IMR-90 (cell line): ENCODE data around the gene XRCC5. TPM values are rescaled to one million over a fixed set of nuclear protein-coding genes. Genes with fewer than 3 reads are reported as not detected.

Source experiments
- ATAC-seq: fragments of 200-7000 bp; cut with Tn5 transposase; 2 replicates; pipeline ENCODE4 v1.9.1; 2020; ENCODE audit warnings: low read depth, mild to moderate bottlenecking, moderate library complexity
- BruUV-seq: library from RNA; stranded (reverse); fragments of 400-500 nt; replicated peaks from 2 replicates; lab custom pipeline; 2021; lab: Mats Ljungman, UMichigan
- CTCF ChIA-PET: fragments of 300-600 bp; formaldehyde crosslinking; extraction: SDS; loops from one replicate; lab custom pipeline; 2021; ENCODE audit warnings: antibody characterized with exemption; lab: Yijun Ruan, JAX
- POLR2A ChIA-PET: fragments of 300-600 bp; sonication (Branson Sonifier 250); formaldehyde crosslinking; loops from one replicate; lab custom pipeline; 2022; ENCODE audit warnings: antibody characterized with exemption; ENCODE audit not compliant: unreplicated experiment; lab: Charles Lee
- DNase-seq: peaks from one replicate; pipeline ENCODE4 v3.0.0; 2013
- H2AFZ ChIP-seq: replicated peaks from 2 replicates; pipeline ENCODE3; 2013; ENCODE audit warnings: low read length, mild to moderate bottlenecking; ENCODE audit not compliant: poor library complexity
- H2AK5ac ChIP-seq: 2 replicates; pipeline ENCODE4 v1.6.1; 2013; ENCODE audit warnings: low read depth, low read length, inconsistent platforms
- H2AK9ac ChIP-seq: replicated peaks from 2 replicates; pipeline ENCODE3; 2013; ENCODE audit warnings: mild to moderate bottlenecking, low read depth, low read length, moderate library complexity; ENCODE audit not compliant: poor library complexity
- H2BK120ac ChIP-seq: 2 replicates; pipeline ENCODE4 v1.6.1; 2013; ENCODE audit warnings: low read depth, low read length, inconsistent platforms
- H2BK15ac ChIP-seq: 3 replicates; pipeline ENCODE4 v1.6.1; 2013; ENCODE audit warnings: low read depth, low read length, inconsistent platforms
- H2BK20ac ChIP-seq: 2 replicates; pipeline ENCODE4 v1.6.1; 2013; ENCODE audit warnings: low read depth, mild to moderate bottlenecking, inconsistent platforms, low read length, moderate library complexity
- H2BK5ac ChIP-seq: 2 replicates; pipeline ENCODE4 v1.6.1; 2013; ENCODE audit warnings: mild to moderate bottlenecking, low read depth, low read length, inconsistent platforms; ENCODE audit not compliant: poor library complexity, severe bottlenecking
- H3K14ac ChIP-seq: replicated peaks from 2 replicates; pipeline ENCODE4 v1.6.1; 2013; ENCODE audit warnings: low read depth, low read length, inconsistent platforms
- H3K18ac ChIP-seq: 2 replicates; pipeline ENCODE4 v1.6.1; 2013; ENCODE audit warnings: low read depth, low read length, control low read depth
- H3K23ac ChIP-seq: 2 replicates; pipeline ENCODE4 v1.6.1; 2013; ENCODE audit warnings: low read depth, low read length, inconsistent platforms
- H3K27ac ChIP-seq: 2 replicates; pipeline ENCODE4 v1.5.1; 2013; ENCODE audit warnings: mild to moderate bottlenecking, control low read depth, low read length; ENCODE audit not compliant: insufficient read depth
- H3K27me3 ChIP-seq: 2 replicates; pipeline ENCODE4 v1.6.1; 2013; ENCODE audit warnings: low read length; ENCODE audit not compliant: control insufficient read depth, insufficient read depth
- H3K36me3 ChIP-seq: 2 replicates; pipeline ENCODE4 v1.6.1; 2013; ENCODE audit warnings: low read length, mixed read lengths; ENCODE audit not compliant: control insufficient read depth, insufficient read depth
- H3K4ac ChIP-seq: 2 replicates; pipeline ENCODE4 v1.6.1; 2013; ENCODE audit warnings: low read depth, low read length, inconsistent platforms
- H3K4me1 ChIP-seq: 2 replicates; pipeline ENCODE4 v1.6.1; 2013; ENCODE audit warnings: low read length, mixed read lengths; ENCODE audit not compliant: control insufficient read depth, insufficient read depth
- H3K4me2 ChIP-seq: 2 replicates; pipeline ENCODE4 v1.6.1; 2013; ENCODE audit warnings: low read depth, mild to moderate bottlenecking, control low read depth, low read length, moderate library complexity
- H3K4me3 ChIP-seq: 2 replicates; pipeline ENCODE4 v1.5.1; 2013; ENCODE audit warnings: low read depth, mild to moderate bottlenecking, control low read depth, low read length, moderate library complexity; ENCODE audit not compliant: insufficient read depth
- H3K56ac ChIP-seq: 2 replicates; pipeline ENCODE4 v1.6.1; 2013; ENCODE audit warnings: low read length, inconsistent platforms; ENCODE audit not compliant: insufficient read depth; ENCODE audit errors: extremely low read depth
- H3K79me1 ChIP-seq, 2 experiments: 2 replicates each; pipeline ENCODE4 v1.6.1; 2013; ENCODE audit warnings: low read length in 2 of 2, inconsistent platforms in 1 of 2, low read depth in 1 of 2
- H3K9ac ChIP-seq: 2 replicates; pipeline ENCODE4 v1.6.1; 2013; ENCODE audit warnings: low read depth, low read length, control low read depth
- H3K9me1 ChIP-seq: 2 replicates; pipeline ENCODE4 v1.6.1; 2013; ENCODE audit warnings: low read length, inconsistent platforms; ENCODE audit not compliant: insufficient read depth
- H3K9me3 ChIP-seq: 2 replicates; pipeline ENCODE4 v1.6.1; 2013; ENCODE audit warnings: low read length; ENCODE audit not compliant: control insufficient read depth, insufficient read depth
- H4K20me1 ChIP-seq: 2 replicates; pipeline ENCODE4 v1.6.1; 2013; ENCODE audit warnings: low read length, inconsistent platforms; ENCODE audit not compliant: insufficient read depth
- H4K5ac ChIP-seq: 2 replicates; pipeline ENCODE4 v1.6.1; 2013; ENCODE audit warnings: mild to moderate bottlenecking, low read depth, low read length, control low read depth
- H4K8ac ChIP-seq, 2 experiments: 2 replicates each; pipeline ENCODE4 v1.6.1; 2013; ENCODE audit warnings: low read depth in 2 of 2, low read length in 2 of 2, control low read depth in 1 of 2, inconsistent platforms in 1 of 2
- H4K91ac ChIP-seq: 2 replicates; pipeline ENCODE4 v1.6.1; 2013; ENCODE audit warnings: low read depth, low read length, inconsistent platforms; ENCODE audit not compliant: insufficient read depth
- CEBPB ChIP-seq: IDR thresholded peaks from 2 replicates; pipeline ENCODE4 v1.6.1; 2012; ENCODE audit warnings: low read depth, low read length, improper control_type of control experiment
- CHD1 ChIP-seq: IDR thresholded peaks from 2 replicates; pipeline ENCODE4 v1.6.1; 2012; ENCODE audit warnings: low read depth, low read length, improper control_type of control experiment
- MAZ ChIP-seq: IDR thresholded peaks from 2 replicates; pipeline ENCODE4 v1.6.1; 2012; ENCODE audit warnings: low read depth, mild to moderate bottlenecking, low read length, improper control_type of control experiment, moderate library complexity, borderline replicate concordance
- MXI1 ChIP-seq: IDR thresholded peaks from 2 replicates; pipeline ENCODE4 v1.6.1; 2012; ENCODE audit warnings: low read depth, mild to moderate bottlenecking, low read length, moderate library complexity, borderline replicate concordance
- RAD21 ChIP-seq: IDR thresholded peaks from 2 replicates; pipeline ENCODE4 v1.6.1; 2012; ENCODE audit warnings: low read length, improper control_type of control experiment
- RFX5 ChIP-seq: IDR thresholded peaks from 2 replicates; pipeline ENCODE4 v1.8.0; 2012; ENCODE audit warnings: low read depth, mild to moderate bottlenecking, low read length, moderate library complexity
- USF2 ChIP-seq: fragments of 150-350 bp; IDR thresholded peaks from 2 replicates; pipeline ENCODE4 v1.6.1; 2017; ENCODE audit warnings: mild to moderate bottlenecking, antibody characterized with exemption, low read length, low read depth
- WGBS, 2 experiments: methylation state at CpG; one replicate each; pipeline versions ENCODE4 v1.1.5 to v1.1.7; 2013; ENCODE audit warnings: missing lambda C conversion rate in 2 of 2; ENCODE audit not compliant: insufficient read length in 1 of 2; ENCODE audit errors: extremely low coverage in 2 of 2; 5-methylcytosine and 5-hydroxymethylcytosine counted together
- dilution Hi-C: fragments of 300-500 bp; cut with HindIII; formaldehyde crosslinking; loops from one replicate; pipeline ENCODE4 v1.14.3; 2018; ENCODE audit warnings: low sequenced_read_pairs; ENCODE audit not compliant: unreplicated experiment
- in situ Hi-C: fragments of 300-500 bp; cut with MboI; formaldehyde crosslinking; loops from 3 replicates; pipeline ENCODE4 v1.14.3; 2019; ENCODE audit warnings: low sequenced_read_pairs, inconsistent platforms, mixed read lengths
- intact Hi-C: fragments of 100-400 bp; cut with micrococcal nuclease; formaldehyde crosslinking; loops from 2 replicates; pipeline ENCODE4 v1.10.0; 2022
- polyA plus RNA-seq, 3 experiments: library from polyadenylated mRNA; depleted of rRNA; stranded (reverse); fragments of >200 nt; gene quantifications; 2 replicates each; pipeline ENCODE4 v1.2.3, GENCODE V29; 2012; ENCODE audit warnings: low replicate concordance in 1 of 3
- total RNA-seq: library from RNA; depleted of rRNA; stranded (reverse); fragments of >200 nt; gene quantifications from 2 replicates; pipeline ENCODE4 v1.2.3, GENCODE V29; 2012

XRCC5 gene
- total and polyA plus RNA-seq, 2 of the 4 experiments (the other 2 are of a cell fraction) = 144 to 509 TPM

DNA sequence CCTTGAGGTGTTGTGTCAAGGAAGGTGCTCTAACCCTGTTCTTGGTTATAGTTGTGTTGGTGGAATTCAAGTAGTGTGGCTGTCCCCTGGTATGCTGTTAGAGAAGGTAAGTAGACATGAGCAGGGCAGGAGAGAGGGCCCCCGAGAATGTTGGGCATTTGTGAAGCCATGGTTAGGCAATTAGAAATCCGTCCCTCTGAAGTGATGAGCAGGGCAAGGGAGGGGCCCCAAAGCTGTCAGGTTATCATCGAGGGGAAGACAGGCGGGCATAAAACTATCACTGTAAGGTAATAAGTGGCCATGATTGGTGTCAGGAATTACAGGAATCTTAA, 5.2 kb downstream of the XRCC5 start:
- Histone ChIP-seq H3K18ac (no peak overlapping the region), H3K4me1 (peaks cover 14% of the 10 kb centered on the region), H3K56ac (no peak overlapping the region), H4K5ac (no peak overlapping the region), H3K79me1 (peaks cover 23 to 54% of the 10 kb centered on the region in 2 experiments), H4K20me1 (peaks cover 13% of the 10 kb centered on the region), H2BK5ac (no peak overlapping the region), H3K36me3 (peaks cover 33% of the 10 kb centered on the region), H2AK9ac (no peak overlapping the region), H3K9ac (no peak overlapping the region), H2BK20ac (no peak overlapping the region), H2AK5ac (peak overlapping the region; percentile 56; the same call in 1 of the 2 replicates), H4K91ac (no peak overlapping the region), H2BK15ac (no peak overlapping the region), H2BK120ac (no peak overlapping the region), H3K9me1 (peaks cover 3% of the 10 kb centered on the region; the same call in 1 of the 2 replicates), H3K14ac (no peak overlapping the region), H3K9me3 (no peaks in the 10 kb centered on the region), H3K23ac (no peak overlapping the region), H3K4ac (no peak overlapping the region), H3K4me2 (0 out of 2 replicates have a peak overlapping the region, but pooled peaks have one; percentile 3), H4K8ac (peak overlapping the region in 1 of 2 experiments; percentile 53; a peak in 2 of 4 replicates), H3K4me3 (no peak overlapping the region), H2AFZ (no peak overlapping the region), H3K27ac (peak overlapping the region; percentile 2; the same call in 1 of the 2 replicates), H3K27me3 (no peaks in the 10 kb centered on the region)
- peak; percentile 5 for ATAC-seq
- TF ChIP-seq RFX5 (no peak), CHD1 (no peak), MAZ (no peak), MXI1 (no peak), RAD21 (no peak), USF2 (no peak), CEBPB (no peak)
- no TSS peak for BruUV-seq
- ChIA-PET CTCF (interaction anchor here (0.6 to 1.6 kb wide), 4 partner anchors 12 to 39 kb away, joined by 3 to 4 read pairs (median 4); no protein-coding TSS in a partner anchor), POLR2A (no interaction called here)
- in situ Hi-C loops = no loop called here
- dilution Hi-C loops = no loop called here
- no peak for DNase-seq
- intact Hi-C loops = no loop called here
- 20% methylated on average over 1 of the region's 4 CpGs; no CpG with 5 or more reads in 1 of the 2 experiments for WGBS, 2 experiments
